GM12892 (cell line): ENCODE data around the gene UBE2Q2.

Experiments
- DNase-seq: peaks from one replicate; pipeline ENCODE4 v3.0.0; 2011; ENCODE audit not compliant: insufficient read length
- FAIRE-seq: peaks from 2 replicates; lab custom pipeline; 2011; peaks lifted over from hg19 to GRCh38; lab: Jason Lieb, UNC
- POLR2A ChIP-seq: IDR thresholded peaks from 2 replicates; pipeline ENCODE4 v1.6.1; 2011; ENCODE audit warnings: low read depth, low read length, control low read depth
- POLR2AphosphoS5 ChIP-seq: IDR thresholded peaks from 2 replicates; pipeline ENCODE4 v1.6.1; 2011; ENCODE audit warnings: low read depth, low read length, control low read depth
- TAF1 ChIP-seq: IDR thresholded peaks from 2 replicates; pipeline ENCODE4 v1.6.1; 2011; ENCODE audit warnings: low read depth, mild to moderate bottlenecking, control low read depth, low read length, borderline replicate concordance

The UBE2Q2 gene

GRCh38 chr15:75945953-75946352, 102.7 kb downstream of the UBE2Q2 start:
- DNase-seq (no peak), FAIRE-seq (no peak)
- TF ChIP-seq POLR2A (no peak), TAF1 (no peak), POLR2AphosphoS5 (no peak)

GRCh38 chr15:75947092-75947491, 103.8 kb downstream of the UBE2Q2 start:
- FAIRE-seq (no peak), DNase-seq (no peak)
- TF ChIP-seq TAF1 (no peak), POLR2A (no peak), POLR2AphosphoS5 (no peak)

- DNase-seq = no peak
- no peak for FAIRE-seq
- no peak for TF ChIP-seq POLR2A
- TF ChIP-seq TAF1 = no peak
- TF ChIP-seq POLR2AphosphoS5 = no peak
These were observed 105.6 kb downstream of the UBE2Q2 start for GRCh38 chr15:75948761-75949296.
